ENCODE data around the gene ENDOG.

ENDOG gene

GRCh38 chr9:128786681-128787601 lies 31.4 kb upstream of the ENDOG start, which contains the start of gene TBC1D13:
Gene TBC1D13 (plus strand): TSS chr9:128787253. CDS start chr9:128787354, 101 bp downstream.
- Histone ChIP-seq H3K27me3 (replicated peaks) (no peaks in the 10 kb centered on the region), H3K4me3 (ENCODE audit: low read depth, low read length) (peak within 1 kb of the TSS; percentile 97), H3K36me3 (replicated peaks) (peaks cover 14% of the 10 kb centered on the region), H3K27ac (peak within 1 kb of the TSS; percentile 40)
- in situ Hi-C loops (cut with HindIII; ENCODE audit: low pct_ligation_motif_present, low sequenced_read_pairs) = no loop called here
- peak; percentile 60 for DNase-seq
- TF ChIP-seq CTCF (IDR thresholded peaks at IDR 0.05; ENCODE audit: low read depth, low read length, missing control alignments) = no peak

GRCh38 chr9:128787659-128788058 lies 30.6 kb upstream of the ENDOG start:
- H3K27me3 ChIP-seq (replicated peaks) = no peaks in the 10 kb centered on the region
- H3K4me3 ChIP-seq (ENCODE audit: low read depth, low read length) = peak overlapping the region; percentile 97
- in situ Hi-C loops (cut with HindIII; ENCODE audit: low pct_ligation_motif_present, low sequenced_read_pairs) = no loop called here
- DNase-seq = no peak
- no peak for TF ChIP-seq CTCF (IDR thresholded peaks at IDR 0.05; ENCODE audit: low read depth, low read length, missing control alignments)
- peaks cover 21% of the 10 kb centered on the region for H3K36me3 ChIP-seq (replicated peaks)
- H3K27ac ChIP-seq = no peak overlapping the region

DNA sequence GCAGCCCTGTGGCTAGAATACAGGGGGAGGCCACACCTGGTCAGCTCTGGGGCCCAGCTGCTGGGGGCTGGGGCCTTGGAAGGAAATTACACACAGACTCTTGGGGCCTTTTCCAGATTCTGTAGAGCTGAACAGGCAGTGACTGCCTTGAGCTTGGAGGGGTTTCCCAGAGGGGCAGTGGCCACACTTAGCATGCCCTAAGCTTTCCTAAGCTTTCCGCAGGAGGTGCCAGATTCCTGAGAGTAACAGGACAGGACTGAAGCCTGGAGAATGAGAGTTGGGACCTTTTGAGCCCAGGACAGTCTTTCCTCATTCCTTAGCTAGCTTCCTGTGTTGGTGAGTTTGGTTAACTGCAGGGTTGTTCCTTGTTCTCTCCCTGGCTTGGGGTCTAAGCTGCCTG lies 29.9 kb upstream of the ENDOG start:
- H3K4me3 ChIP-seq (ENCODE audit: low read depth, low read length) = no peak overlapping the region
- in situ Hi-C loops (cut with HindIII; ENCODE audit: low pct_ligation_motif_present, low sequenced_read_pairs) = no loop called here
- no peak for TF ChIP-seq CTCF (IDR thresholded peaks at IDR 0.05; ENCODE audit: low read depth, low read length, missing control alignments)
- no peaks in the 10 kb centered on the region for H3K27me3 ChIP-seq (replicated peaks)
- H3K27ac ChIP-seq = no peak overlapping the region
- no peak for DNase-seq
- peaks cover 29% of the 10 kb centered on the region for H3K36me3 ChIP-seq (replicated peaks)

DNA sequence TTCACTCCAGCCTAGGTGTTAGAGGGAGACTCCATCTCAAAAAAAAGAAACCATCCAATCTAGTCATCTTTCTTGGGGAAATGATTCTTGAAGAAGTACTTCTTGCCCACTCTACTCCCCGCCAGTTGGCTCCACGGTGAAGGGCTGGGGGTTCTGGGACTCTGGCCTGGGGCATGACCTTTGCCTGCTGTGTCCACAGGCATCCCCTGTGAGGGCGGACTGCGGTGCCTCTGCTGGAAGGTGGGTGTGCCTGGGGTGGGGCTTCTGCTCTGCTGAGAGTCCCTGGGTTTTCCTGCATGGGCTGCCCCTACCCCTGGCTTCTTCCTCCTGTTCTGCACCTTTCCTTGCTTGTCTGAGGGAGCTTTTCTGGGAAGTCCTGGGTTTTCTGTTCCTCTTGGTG lies 27.8 kb upstream of the ENDOG start:
- no peak for DNase-seq
- Histone ChIP-seq H3K4me3 (ENCODE audit: low read depth, low read length) (no peak overlapping the region), H3K27ac (no peak overlapping the region), H3K36me3 (replicated peaks) (peaks cover 33% of the 10 kb centered on the region), H3K27me3 (replicated peaks) (no peaks in the 10 kb centered on the region)
- TF ChIP-seq CTCF (IDR thresholded peaks at IDR 0.05; ENCODE audit: low read depth, low read length, missing control alignments) = no peak
- in situ Hi-C loops (cut with HindIII; ENCODE audit: low pct_ligation_motif_present, low sequenced_read_pairs) = no loop called here

DNA sequence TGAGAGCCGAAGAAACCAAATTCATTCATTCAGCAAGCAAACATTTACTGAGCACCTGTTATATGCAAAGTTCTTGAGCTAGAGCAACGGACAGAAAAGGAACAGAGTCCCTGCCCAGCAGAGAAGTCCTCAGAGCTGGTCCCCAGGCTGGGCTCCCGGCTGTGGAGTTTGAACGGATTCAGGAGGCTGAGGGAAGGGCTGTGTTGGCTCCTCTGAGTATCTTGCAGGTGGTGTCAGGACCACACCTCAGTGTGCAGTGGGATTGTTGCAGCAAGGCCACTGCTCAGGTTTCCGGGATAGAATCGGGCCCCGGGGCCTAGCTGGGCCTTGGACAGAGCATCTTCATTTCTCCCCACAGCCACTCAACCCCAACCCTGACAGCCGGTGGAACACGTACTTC lies 26.2 kb upstream of the ENDOG start:
- no peak for TF ChIP-seq CTCF (IDR thresholded peaks at IDR 0.05; ENCODE audit: low read depth, low read length, missing control alignments)
- Histone ChIP-seq H3K27ac (no peak overlapping the region), H3K27me3 (replicated peaks) (no peaks in the 10 kb centered on the region), H3K4me3 (ENCODE audit: low read depth, low read length) (no peak overlapping the region), H3K36me3 (replicated peaks) (peaks cover 40% of the 10 kb centered on the region)
- in situ Hi-C loops (cut with HindIII; ENCODE audit: low pct_ligation_motif_present, low sequenced_read_pairs) = no loop called here
- no peak for DNase-seq

Data from brain microvascular endothelial cell (primary cell).